Middle frontal gyrus (tissue), 1 donor: ENCODE results near the gene RHOT2.

Source experiments
- DNase-seq: peaks from one replicate; pipeline ENCODE4 v3.0.0-alpha.2; 2015; ENCODE audit warnings: low spot score; ENCODE audit errors: extremely low spot score

Gene RHOT2

GRCh38 chr16:667780-668518 lies at the start of gene RHOT2:
Gene RHOT2 (plus strand): TSS chr16:668132. CDS start chr16:668200, 68 bp downstream.
- peak; percentile 90 for DNase-seq

GRCh38 chr16:619476-620100 lies 48.3 kb upstream of the RHOT2 start:
- no peak for DNase-seq

GRCh38 chr16:620700-621525 lies 47.0 kb upstream of the RHOT2 start:
- no peak for DNase-seq

- DNase-seq, result no peak
Measured at GRCh38 chr16:621526-622105, 46.3 kb upstream of the RHOT2 start.

GRCh38 chr16:622920-623280 lies 45.0 kb upstream of the RHOT2 start:
- DNase-seq, result no peak

- DNase-seq, result no peak
Measured at GRCh38 chr16:624526-625070, 43.3 kb upstream of the RHOT2 start.

GRCh38 chr16:625117-625976 lies 42.6 kb upstream of the RHOT2 start:
- DNase-seq, result no peak

GRCh38 chr16:625977-626765 lies 41.8 kb upstream of the RHOT2 start:
- DNase-seq, result no peak

- peak; percentile 33 for DNase-seq
Measured at GRCh38 chr16:626787-627453, 41.0 kb upstream of the RHOT2 start.

GRCh38 chr16:627454-628239 lies 40.3 kb upstream of the RHOT2 start:
- DNase-seq, result no peak

GRCh38 chr16:628321-629061 lies 39.4 kb upstream of the RHOT2 start:
- no peak for DNase-seq

GRCh38 chr16:629185-629832 lies 38.6 kb upstream of the RHOT2 start:
- DNase-seq, result no peak

GRCh38 chr16:629833-630248 lies 38.1 kb upstream of the RHOT2 start:
- DNase-seq, result no peak

- DNase-seq, result no peak
Measured at GRCh38 chr16:630249-630814, 37.6 kb upstream of the RHOT2 start.

GRCh38 chr16:630815-631405 lies 37.0 kb upstream of the RHOT2 start, which contains the start of gene WFIKKN1:
Gene WFIKKN1 (plus strand): TSS chr16:630985. CDS start chr16:631254, 269 bp downstream.
- no peak for DNase-seq

GRCh38 chr16:631808-632358 lies 36.0 kb upstream of the RHOT2 start:
- DNase-seq, result no peak
